T-helper 1 cell treated with Interleukin-12 subunit alpha and Interleukin-12 subunit beta and Interleukin-4 antibody, amounts not matched to agents 30 μg/mL and 1 μg/mL, for 36 hours (primary cell): ENCODE data around the gene GMPR2.

ENCODE experiments used
- H3K27ac Mint-ChIP-seq: one replicate; pipeline ENCODE4 v1.8.0; 2021; ENCODE audit warnings: mild to moderate bottlenecking, mixed read lengths
- H3K27me3 Mint-ChIP-seq: one replicate; pipeline ENCODE4 v1.8.0; 2021; ENCODE audit warnings: low read depth, mixed read lengths
- H3K36me3 Mint-ChIP-seq: one replicate; pipeline ENCODE4 v1.8.0; 2021; ENCODE audit warnings: low read depth, mixed read lengths
- H3K4me1 Mint-ChIP-seq: one replicate; pipeline ENCODE4 v1.8.0; 2021; ENCODE audit warnings: low read depth, mixed read lengths
- H3K4me3 Mint-ChIP-seq: one replicate; pipeline ENCODE4 v1.8.0; 2021; ENCODE audit warnings: mild to moderate bottlenecking, moderate library complexity, mixed read lengths
- H3K9me3 Mint-ChIP-seq: one replicate; pipeline ENCODE4 v1.8.0; 2021; ENCODE audit warnings: mixed read lengths

Gene GMPR2

GRCh38 chr14:24260026-24260779, 27.5 kb downstream of the GMPR2 start:
- no peaks in the 10 kb centered on the region for H3K4me1 Mint-ChIP-seq
- peaks cover 5% of the 10 kb centered on the region for H3K36me3 Mint-ChIP-seq
- no peaks in the 10 kb centered on the region for H3K27me3 Mint-ChIP-seq
- H3K27ac Mint-ChIP-seq, result no peak overlapping the region
- H3K9me3 Mint-ChIP-seq, result no peaks in the 10 kb centered on the region
- no peak overlapping the region for H3K4me3 Mint-ChIP-seq

DNA sequence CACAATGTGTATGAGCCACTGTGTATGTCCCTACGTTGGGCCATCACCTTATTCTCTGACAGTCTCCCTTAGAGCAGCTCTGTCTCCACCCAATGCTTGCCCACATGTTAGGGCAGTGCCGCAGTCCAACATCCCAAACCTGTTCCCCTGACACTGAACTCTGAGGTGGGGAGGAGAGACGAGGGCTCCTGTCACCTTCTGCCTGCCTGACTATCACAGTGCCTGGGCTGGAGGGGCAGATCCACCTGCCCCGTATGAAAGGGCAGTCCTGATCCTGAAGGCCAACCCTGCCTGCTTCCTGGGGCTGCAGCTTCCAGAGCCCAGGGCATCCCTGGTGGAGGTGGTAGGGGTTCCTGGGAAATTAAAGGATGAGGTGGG, 28.0 kb downstream of the GMPR2 start:
- Mint-ChIP-seq H3K36me3 (peaks cover 3% of the 10 kb centered on the region), H3K9me3 (no peaks in the 10 kb centered on the region), H3K27ac (no peak overlapping the region)

GRCh38 chr14:24261256-24261968, 28.7 kb downstream of the GMPR2 start:
- Mint-ChIP-seq H3K4me3 (no peak overlapping the region), H3K9me3 (no peaks in the 10 kb centered on the region), H3K36me3 (peaks cover 7% of the 10 kb centered on the region), H3K27me3 (no peaks in the 10 kb centered on the region), H3K4me1 (no peaks in the 10 kb centered on the region), H3K27ac (no peak overlapping the region)

More for the DNA sequence above, 28.0 kb downstream of the GMPR2 start:
- no peaks in the 10 kb centered on the region for H3K27me3 Mint-ChIP-seq
- H3K4me3 Mint-ChIP-seq, result no peak overlapping the region
- H3K4me1 Mint-ChIP-seq, result no peaks in the 10 kb centered on the region

DNA sequence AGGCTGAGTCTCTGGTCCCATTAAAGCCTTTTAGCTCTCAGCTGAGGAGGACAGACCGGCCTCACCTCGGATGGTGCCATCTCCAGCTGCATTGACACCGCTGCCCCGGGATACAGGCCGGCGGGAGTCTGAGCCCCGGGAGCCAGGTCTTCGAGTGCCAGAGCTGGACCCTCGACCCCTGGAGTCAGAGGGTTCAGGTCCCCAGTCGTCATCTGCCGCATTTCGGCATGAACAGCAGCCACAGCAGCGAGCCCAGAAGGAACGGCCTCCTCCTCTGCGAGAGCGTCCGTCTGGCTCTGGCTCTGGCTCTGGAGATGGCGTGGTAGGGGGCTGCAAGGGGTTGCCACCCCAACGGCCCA, 29.2 kb downstream of the GMPR2 start:
- Mint-ChIP-seq H3K4me1 (no peaks in the 10 kb centered on the region), H3K27me3 (no peaks in the 10 kb centered on the region), H3K4me3 (no peak overlapping the region), H3K27ac (no peak overlapping the region), H3K9me3 (no peaks in the 10 kb centered on the region), H3K36me3 (peaks cover 13% of the 10 kb centered on the region)

- no peaks in the 10 kb centered on the region for H3K4me1 Mint-ChIP-seq
- H3K27me3 Mint-ChIP-seq, result no peaks in the 10 kb centered on the region
- H3K36me3 Mint-ChIP-seq, result peaks cover 17% of the 10 kb centered on the region
- no peak within 1 kb of the TSS for H3K27ac Mint-ChIP-seq
- no peak within 1 kb of the TSS for H3K4me3 Mint-ChIP-seq
- no peaks in the 10 kb centered on the region for H3K9me3 Mint-ChIP-seq
Observed at GRCh38 chr14:24262821-24263733, 30.3 kb downstream of the GMPR2 start, which contains the start of gene TGM1. Gene TGM1, minus strand, starts transcription at chr14:24263177. Its CDS starts 825 bp downstream, at chr14:24262352.

GRCh38 chr14:24263848-24264247, 31.1 kb downstream of the GMPR2 start:
- no peak overlapping the region for H3K27ac Mint-ChIP-seq
- H3K36me3 Mint-ChIP-seq, result peaks cover 17% of the 10 kb centered on the region
- H3K4me1 Mint-ChIP-seq, result no peaks in the 10 kb centered on the region
- H3K4me3 Mint-ChIP-seq, result no peak overlapping the region
- H3K27me3 Mint-ChIP-seq, result no peaks in the 10 kb centered on the region
- H3K9me3 Mint-ChIP-seq, result no peaks in the 10 kb centered on the region

DNA sequence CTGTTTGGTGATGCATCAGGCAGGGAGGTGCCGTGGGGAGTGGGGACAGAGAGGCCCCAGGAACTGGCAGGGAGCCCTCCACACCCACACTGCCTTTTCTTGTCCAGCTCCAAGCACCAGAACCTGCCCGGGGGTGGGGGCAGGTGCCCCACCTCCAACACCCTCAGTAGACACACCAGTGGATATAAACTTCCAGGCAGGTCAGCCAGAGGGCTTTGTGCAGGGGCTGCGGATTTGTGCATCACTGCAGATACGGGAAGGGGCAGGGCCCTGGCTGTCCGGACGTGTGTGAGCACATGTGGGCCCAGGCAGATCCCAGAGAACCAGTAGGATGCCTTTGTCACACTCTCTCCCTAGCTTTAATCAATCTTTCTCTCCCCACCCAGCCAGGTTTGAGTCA, 31.6 kb downstream of the GMPR2 start:
- Mint-ChIP-seq H3K27me3 (no peaks in the 10 kb centered on the region), H3K27ac (no peak overlapping the region), H3K9me3 (no peaks in the 10 kb centered on the region), H3K4me3 (no peak overlapping the region), H3K36me3 (peaks cover 21% of the 10 kb centered on the region), H3K4me1 (no peaks in the 10 kb centered on the region)

GRCh38 chr14:24266344-24267244, 33.9 kb downstream of the GMPR2 start:
- H3K27me3 Mint-ChIP-seq, result no peaks in the 10 kb centered on the region
- no peak overlapping the region for H3K4me3 Mint-ChIP-seq
- no peak overlapping the region for H3K27ac Mint-ChIP-seq
- peaks cover 24% of the 10 kb centered on the region for H3K36me3 Mint-ChIP-seq
- peaks cover 11% of the 10 kb centered on the region for H3K4me1 Mint-ChIP-seq
- H3K9me3 Mint-ChIP-seq, result no peaks in the 10 kb centered on the region

DNA sequence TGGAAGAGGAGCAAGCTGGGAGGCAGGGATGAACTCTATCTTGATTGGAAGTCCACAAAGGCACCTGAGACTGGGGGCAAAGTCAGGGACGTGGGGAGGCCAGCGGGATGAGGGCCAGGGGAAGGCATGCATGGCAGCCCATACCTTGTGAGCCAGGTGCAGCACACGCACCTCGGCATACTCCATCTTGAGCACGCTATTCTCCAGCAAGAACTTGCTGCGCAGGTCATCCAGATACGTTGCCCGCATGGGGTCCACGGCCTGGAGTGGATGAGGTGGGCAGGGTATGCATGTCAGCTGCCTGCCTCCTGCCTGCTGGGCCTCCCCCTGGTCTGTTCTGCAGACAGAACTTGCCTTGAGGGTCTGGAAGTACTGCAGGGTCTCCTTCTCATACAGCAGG, 34.8 kb downstream of the GMPR2 start:
- H3K4me3 Mint-ChIP-seq, result no peak overlapping the region
- H3K27ac Mint-ChIP-seq, result no peak overlapping the region
- H3K9me3 Mint-ChIP-seq, result no peaks in the 10 kb centered on the region
- H3K4me1 Mint-ChIP-seq, result peaks cover 20% of the 10 kb centered on the region
- peaks cover 27% of the 10 kb centered on the region for H3K36me3 Mint-ChIP-seq
- no peaks in the 10 kb centered on the region for H3K27me3 Mint-ChIP-seq

- no peak overlapping the region for H3K27ac Mint-ChIP-seq
- no peaks in the 10 kb centered on the region for H3K27me3 Mint-ChIP-seq
- no peak overlapping the region for H3K4me3 Mint-ChIP-seq
- no peaks in the 10 kb centered on the region for H3K9me3 Mint-ChIP-seq
- H3K4me1 Mint-ChIP-seq, result peaks cover 24% of the 10 kb centered on the region
- H3K36me3 Mint-ChIP-seq, result peaks cover 27% of the 10 kb centered on the region
Observed at GRCh38 chr14:24268225-24268624, 35.5 kb downstream of the GMPR2 start.

- no peak overlapping the region for H3K27ac Mint-ChIP-seq
- no peaks in the 10 kb centered on the region for H3K9me3 Mint-ChIP-seq
- H3K27me3 Mint-ChIP-seq, result no peaks in the 10 kb centered on the region
- peaks cover 27% of the 10 kb centered on the region for H3K36me3 Mint-ChIP-seq
- no peak overlapping the region for H3K4me3 Mint-ChIP-seq
- H3K4me1 Mint-ChIP-seq, result peaks cover 35% of the 10 kb centered on the region
Observed at GRCh38 chr14:24269368-24269767, 36.6 kb downstream of the GMPR2 start.

DNA sequence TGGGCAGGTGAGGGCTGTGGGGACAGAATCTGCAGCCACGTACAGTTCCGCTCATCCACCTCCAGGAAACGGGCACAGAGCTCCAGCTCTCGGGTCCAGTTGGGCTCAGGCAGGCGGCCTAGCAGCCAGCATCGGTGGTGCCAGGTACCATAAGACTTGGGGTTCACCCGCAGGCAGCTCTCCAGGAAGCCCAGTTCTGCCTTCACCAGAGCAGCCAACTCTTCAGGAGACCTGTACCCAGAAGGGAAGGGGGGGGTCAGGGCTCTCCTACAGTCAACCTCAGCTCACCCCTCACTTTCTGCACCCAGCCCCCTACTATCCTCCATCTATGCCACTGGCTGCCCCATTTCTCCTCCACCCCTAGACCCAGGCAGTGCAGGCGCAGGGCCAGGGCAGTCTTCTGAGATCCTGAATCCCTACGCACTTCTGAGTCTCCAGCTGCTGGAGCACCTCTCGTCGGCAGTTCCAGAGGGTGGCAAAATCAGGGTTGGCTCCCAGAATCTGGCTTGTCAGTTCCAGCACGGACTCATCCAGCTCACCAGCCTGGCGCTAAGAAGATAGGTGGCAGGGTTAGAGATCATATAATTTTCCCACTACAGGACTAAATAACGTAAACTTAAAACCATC, 37.3 kb downstream of the GMPR2 start:
- H3K4me1 Mint-ChIP-seq, result peaks cover 37% of the 10 kb centered on the region
- peak overlapping the region; percentile 26 for H3K4me3 Mint-ChIP-seq
- H3K27ac Mint-ChIP-seq, result no peak overlapping the region
- peaks cover 24% of the 10 kb centered on the region for H3K36me3 Mint-ChIP-seq
- H3K27me3 Mint-ChIP-seq, result no peaks in the 10 kb centered on the region
- H3K9me3 Mint-ChIP-seq, result no peaks in the 10 kb centered on the region

- Mint-ChIP-seq H3K36me3 (peaks cover 24% of the 10 kb centered on the region), H3K9me3 (no peaks in the 10 kb centered on the region), H3K4me1 (peaks cover 39% of the 10 kb centered on the region), H3K27ac (peak overlapping the region; percentile 95), H3K27me3 (no peaks in the 10 kb centered on the region), H3K4me3 (peak overlapping the region; percentile 93)
Observed at GRCh38 chr14:24270537-24271133, 37.9 kb downstream of the GMPR2 start.
